SK-N-SH (cell line): Measurements from ENCODE around the gene CD83. TPM values are rescaled to one million over a fixed set of nuclear protein-coding genes. Genes with fewer than 3 reads are reported as not detected.

Experiments used
- CTCF ChIA-PET: fragments of 300-600, 350-600 bp; formaldehyde crosslinking; extraction: SDS; loops from one replicate; lab custom pipeline; 2021; lab: Yijun Ruan, JAX
- POLR2A ChIA-PET: fragments of 350-600 bp; sonication (Branson Sonifier 250); formaldehyde crosslinking; extraction: SDS; loops from one replicate; lab custom pipeline; 2020; ENCODE audit warnings: antibody characterized with exemption, inconsistent platforms; lab: Yijun Ruan, JAX
- DNase-seq: peaks from one replicate; pipeline ENCODE4 v3.0.0; 2012
- H2AFZ ChIP-seq: fragments of 200-600 bp; sonication (generic); 2 replicates; pipeline ENCODE4 v1.8.1; 2016; ENCODE audit warnings: antibody characterized with exemption, mild to moderate bottlenecking, low read depth
- H3F3A ChIP-seq: fragments of 200-600 bp; sonication (generic); replicated peaks from 2 replicates; pipeline ENCODE3; 2016; ENCODE audit warnings: antibody characterized with exemption, mild to moderate bottlenecking; ENCODE audit not compliant: insufficient read depth
- H3K27ac ChIP-seq, 2 experiments: fragments of 200-500 bp in 1 of 2; fragments of 200-600 bp in 1 of 2; sonication (Bioruptor generic) in 1 of 2; sonication (generic), shearing (Covaris generic) in 1 of 2; 2 replicates each; pipeline versions ENCODE4 v1.5.1 to v1.6.1; 2014 to 2016; ENCODE audit warnings: low read depth in 2 of 2, inconsistent platforms in 1 of 2, low read length in 1 of 2, mild to moderate bottlenecking in 1 of 2, mixed read lengths in 1 of 2
- H3K27me3 ChIP-seq: fragments of 200-600 bp; sonication (generic), shearing (Covaris generic); 2 replicates; pipeline ENCODE4 v1.6.1; 2016; ENCODE audit warnings: mixed run types; ENCODE audit not compliant: insufficient read depth
- H3K36me3 ChIP-seq, 2 experiments: fragments of 200-500 bp in 1 of 2; fragments of 200-600 bp in 1 of 2; sonication (Bioruptor generic) in 1 of 2; sonication (generic) in 1 of 2; replicated peaks in 1 of 2; 2 replicates each; pipeline versions ENCODE3 to v1.5.1; 2014 to 2016; ENCODE audit warnings: low read length in 1 of 2, mild to moderate bottlenecking in 1 of 2; ENCODE audit not compliant: insufficient read depth in 2 of 2, control insufficient read depth in 1 of 2
- H3K4me1 ChIP-seq, 2 experiments: fragments of 200-500 bp in 1 of 2; fragments of 200-600 bp in 1 of 2; sonication (Bioruptor generic) in 1 of 2; sonication (generic), shearing (Covaris generic) in 1 of 2; 2 replicates each; pipeline versions ENCODE4 v1.5.1 to v1.6.1; 2014 to 2016; ENCODE audit warnings: low read depth in 1 of 2, low read length in 1 of 2, mixed run types in 1 of 2; ENCODE audit not compliant: insufficient read depth in 2 of 2, control insufficient read depth in 1 of 2
- H3K4me2 ChIP-seq: fragments of 200-600 bp; sonication (generic), shearing (Covaris generic); 2 replicates; pipeline ENCODE4 v1.6.1; 2017; ENCODE audit warnings: mixed run types
- H3K4me3 ChIP-seq, 2 experiments: fragments of 200-500 bp in 1 of 2; fragments of 200-600 bp in 1 of 2; sonication (Bioruptor generic) in 1 of 2; sonication (generic), shearing (Covaris generic) in 1 of 2; 2 replicates each; pipeline versions ENCODE4 v1.5.1 to v1.8.1; 2014 to 2016; ENCODE audit warnings: low read depth in 2 of 2, inconsistent platforms in 1 of 2, low read length in 1 of 2, mild to moderate bottlenecking in 1 of 2, mixed read lengths in 1 of 2, moderate library complexity in 1 of 2
- H3K79me2 ChIP-seq: fragments of 200-600 bp; sonication (generic); 2 replicates; pipeline ENCODE4 v1.8.1; 2017; ENCODE audit warnings: mild to moderate bottlenecking; ENCODE audit not compliant: insufficient read depth
- H3K9ac ChIP-seq: fragments of 200-600 bp; sonication (generic); 2 replicates; pipeline ENCODE4 v1.6.1; 2017; ENCODE audit warnings: mixed run types
- H3K9me2 ChIP-seq: fragments of 200-600 bp; sonication (generic); 2 replicates; pipeline ENCODE4 v1.6.1; 2017; ENCODE audit warnings: mixed run types
- H3K9me3 ChIP-seq: fragments of 200-600 bp; sonication (generic); 2 replicates; pipeline ENCODE4 v1.6.1; 2017; ENCODE audit warnings: mixed run types, mild to moderate bottlenecking, moderate library complexity
- H4K20me1 ChIP-seq: fragments of 200-600 bp; sonication (generic); 2 replicates; pipeline ENCODE4 v1.6.1; 2017; ENCODE audit warnings: mild to moderate bottlenecking, mixed run types; ENCODE audit not compliant: insufficient read depth
- CHD2 ChIP-seq: fragments of 150-350 bp; IDR thresholded peaks from 2 replicates; pipeline ENCODE4 v1.6.1; 2018; ENCODE audit warnings: low read length; ENCODE audit not compliant: partially characterized antibody
- CTCF ChIP-seq: fragments of 200-600 bp; sonication (generic); IDR thresholded peaks from 2 replicates; pipeline ENCODE4 v1.6.1; 2017; ENCODE audit warnings: antibody characterized with exemption, mild to moderate bottlenecking, moderate library complexity
- EP300 ChIP-seq, 2 experiments: IDR thresholded peaks; 2 replicates each; pipeline versions ENCODE4 v1.4.0 to v1.6.1; 2012; ENCODE audit warnings: borderline replicate concordance in 1 of 2, low read depth in 1 of 2, low read length in 1 of 2
- NRF1 ChIP-seq: IDR thresholded peaks from 2 replicates; pipeline ENCODE4 v1.6.1; 2012; ENCODE audit warnings: low read depth, mild to moderate bottlenecking, low read length
- PBX3 ChIP-seq: IDR thresholded peaks from 2 replicates; pipeline ENCODE4; 2012
- POLR2AphosphoS5 ChIP-seq: IDR thresholded peaks from 2 replicates; pipeline ENCODE4 v1.6.1; 2012; ENCODE audit warnings: low read depth, low read length
- RAD21 ChIP-seq: IDR thresholded peaks from 2 replicates; pipeline ENCODE4 v1.6.1; 2012; ENCODE audit warnings: mild to moderate bottlenecking, low read length
- SMC3 ChIP-seq: IDR thresholded peaks from 2 replicates; pipeline ENCODE4 v1.6.1; 2012; ENCODE audit warnings: low read depth, low read length, improper control_type of control experiment
- USF2 ChIP-seq: fragments of 150-350 bp; IDR thresholded peaks from 2 replicates; pipeline ENCODE4 v1.6.1; 2017; ENCODE audit warnings: antibody characterized with exemption, low read length, low read depth, borderline replicate concordance
- YY1 ChIP-seq: IDR thresholded peaks from 2 replicates; pipeline ENCODE4 v1.4.0; 2012; ENCODE audit warnings: low read depth, mild to moderate bottlenecking
- WGBS: methylation state at CpG from one replicate; pipeline ENCODE4 v1.1.6; 2017; ENCODE audit warnings: low lambda C conversion rate; 5-methylcytosine and 5-hydroxymethylcytosine counted together
- polyA plus RNA-seq, 3 experiments: library from polyadenylated mRNA; depleted of rRNA; stranded (reverse); fragments of >200 nt; gene quantifications; 2 replicates each; pipeline ENCODE4 v1.2.3, GENCODE V29; 2012

CD83 gene
- polyA plus RNA-seq, 1 of the 3 experiments (the other 2 are of a cell fraction): 2.0 TPM

- no peak for TF ChIP-seq NRF1
Observed at GRCh38 chr6:14128012-14128411, 10.4 kb downstream of the CD83 start (continued).

DNA sequence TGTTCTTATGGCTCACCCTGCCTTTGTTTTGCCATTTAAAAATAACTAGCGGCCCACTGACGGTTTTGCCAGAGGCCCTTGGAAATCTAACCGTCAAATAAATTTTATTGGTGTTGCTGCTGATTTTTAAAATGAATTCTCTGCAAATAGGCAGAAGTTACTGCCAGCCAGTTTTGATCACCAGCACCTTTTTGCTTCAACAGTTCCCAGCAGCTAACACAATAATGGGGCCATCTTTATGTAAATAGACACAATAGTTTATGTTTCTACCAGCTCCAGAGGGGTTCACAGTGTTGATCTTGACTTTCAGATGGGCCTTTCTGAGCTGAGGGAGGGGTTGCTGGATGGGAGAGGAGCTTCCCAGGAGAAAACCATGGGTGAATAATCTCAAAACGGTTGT is 11.2 kb downstream of the CD83 start:
- WGBS: 87% methylated on average over 4 of the region's 4 CpGs
- Histone ChIP-seq H3K27me3 (no peaks in the 10 kb centered on the region), H3K9me3 (no peaks in the 10 kb centered on the region), H3K4me3 (no peak overlapping the region), H2AFZ (no peak overlapping the region), H4K20me1 (no peaks in the 10 kb centered on the region), H3K4me1 (peaks cover 0 to 4% of the 10 kb centered on the region in 2 experiments; a peak in 2 of 4 replicates), H3K9me2 (no peaks in the 10 kb centered on the region), H3K79me2 (no peaks in the 10 kb centered on the region)
- POLR2A ChIA-PET: no interaction called here
- DNase-seq: no peak
- no peak for TF ChIP-seq PBX3
- TF ChIP-seq POLR2AphosphoS5: no peak
- no peak for TF ChIP-seq EP300 (IDR thresholded peaks at IDR 0.05; ENCODE audit: borderline replicate concordance in 1 of 2, low read depth in 1 of 2, low read length in 1 of 2)
- no peak for TF ChIP-seq YY1
- TF ChIP-seq, all 33 proteins: peak for 0
- Histone ChIP-seq H3K36me3 (no peaks in the 10 kb centered on the region), H3F3A (no peaks in the 10 kb centered on the region), H3K9ac (no peak overlapping the region), H3K4me2 (no peak overlapping the region), H3K27ac (no peak overlapping the region)
- CTCF ChIA-PET: interaction anchor here (1.0 to 4.1 kb wide), 16 partner anchors 8 to 1494 kb away, joined by 3 to 38 read pairs (median 8); no protein-coding TSS in a partner anchor

- ChIA-PET POLR2A (no interaction called here), CTCF (interaction anchor here (0.5 to 4.1 kb wide), 37 partner anchors 9 to 1529 kb away, joined by 3 to 38 read pairs (median 3); no protein-coding TSS in a partner anchor)
- TF ChIP-seq CHD2 (no peak), RAD21 (peak; percentile 85), USF2 (no peak), CTCF (peak; percentile 51), SMC3 (peak; percentile 58; the same call in 1 of the 2 replicates)
- Histone ChIP-seq H3K79me2 (no peaks in the 10 kb centered on the region), H3K27me3 (no peaks in the 10 kb centered on the region), H3K9me3 (no peaks in the 10 kb centered on the region), H3K4me1 (peaks cover 0 to 4% of the 10 kb centered on the region in 2 experiments; a peak in 2 of 4 replicates), H3K4me3 (no peak overlapping the region; a peak in 1 of 4 replicates), H3K9ac (no peak overlapping the region), H3K27ac (no peak overlapping the region), H3K36me3 (no peaks in the 10 kb centered on the region), H4K20me1 (no peaks in the 10 kb centered on the region), H3K9me2 (no peaks in the 10 kb centered on the region), H3K4me2 (no peak overlapping the region), H3F3A (no peaks in the 10 kb centered on the region), H2AFZ (no peak overlapping the region)
- peak; percentile 76 for DNase-seq
- WGBS: 68% methylated on average over 7 of the region's 7 CpGs
Observed at GRCh38 chr6:14129575-14129974, 12.0 kb downstream of the CD83 start.
